GM13977 (cell line): ENCODE measurements around the gene TSKU.

Experiments used
- DNase-seq: peaks from one replicate; pipeline ENCODE4 v3.0.0; 2012; ENCODE audit warnings: low spot score
- CTCF ChIP-seq: IDR thresholded peaks from 2 replicates; pipeline ENCODE4 v1.5.1; 2012; ENCODE audit warnings: mild to moderate bottlenecking, control low read depth; ENCODE audit not compliant: insufficient read depth; ENCODE audit errors: extremely low read depth, missing control alignments
- in situ Hi-C: fragments of 300-500 bp; cut with MboI; formaldehyde crosslinking; loops from one replicate; pipeline ENCODE4 v1.12.0; 2022; ENCODE audit warnings: low sequenced_read_pairs, low pct_unique_long_range_greater_than_20kb, mixed read lengths, inconsistent platforms; ENCODE audit not compliant: unreplicated experiment

Gene TSKU

GRCh38 chr11:76782531-76783293 is 444 bp upstream of the TSKU start:
- in situ Hi-C loops, result no loop called here
- DNase-seq, result peak; percentile 83
- TF ChIP-seq CTCF, result no peak

- DNase-seq, result no peak
- in situ Hi-C loops, result no loop called here
- TF ChIP-seq CTCF, result no peak
These were observed 999 bp downstream of the TSKU start for GRCh38 chr11:76783896-76784813.

- no peak for DNase-seq
- in situ Hi-C loops, result no loop called here
- TF ChIP-seq CTCF, result no peak
These were observed 2.4 kb downstream of the TSKU start for GRCh38 chr11:76785513-76785912.

- no peak for TF ChIP-seq CTCF
- in situ Hi-C loops, result no loop called here
- no peak for DNase-seq
These were observed 2.9 kb downstream of the TSKU start for GRCh38 chr11:76786016-76786415.

- in situ Hi-C loops, result no loop called here
- TF ChIP-seq CTCF, result no peak
- DNase-seq, result no peak
These were observed 3.4 kb downstream of the TSKU start for GRCh38 chr11:76786441-76787014.

- TF ChIP-seq CTCF, result no peak
- DNase-seq, result no peak
- in situ Hi-C loops, result no loop called here
These were observed 4.1 kb downstream of the TSKU start for GRCh38 chr11:76787271-76787670.
